ENCODE measurements around the gene NHLH1.

NHLH1 gene

DNA sequence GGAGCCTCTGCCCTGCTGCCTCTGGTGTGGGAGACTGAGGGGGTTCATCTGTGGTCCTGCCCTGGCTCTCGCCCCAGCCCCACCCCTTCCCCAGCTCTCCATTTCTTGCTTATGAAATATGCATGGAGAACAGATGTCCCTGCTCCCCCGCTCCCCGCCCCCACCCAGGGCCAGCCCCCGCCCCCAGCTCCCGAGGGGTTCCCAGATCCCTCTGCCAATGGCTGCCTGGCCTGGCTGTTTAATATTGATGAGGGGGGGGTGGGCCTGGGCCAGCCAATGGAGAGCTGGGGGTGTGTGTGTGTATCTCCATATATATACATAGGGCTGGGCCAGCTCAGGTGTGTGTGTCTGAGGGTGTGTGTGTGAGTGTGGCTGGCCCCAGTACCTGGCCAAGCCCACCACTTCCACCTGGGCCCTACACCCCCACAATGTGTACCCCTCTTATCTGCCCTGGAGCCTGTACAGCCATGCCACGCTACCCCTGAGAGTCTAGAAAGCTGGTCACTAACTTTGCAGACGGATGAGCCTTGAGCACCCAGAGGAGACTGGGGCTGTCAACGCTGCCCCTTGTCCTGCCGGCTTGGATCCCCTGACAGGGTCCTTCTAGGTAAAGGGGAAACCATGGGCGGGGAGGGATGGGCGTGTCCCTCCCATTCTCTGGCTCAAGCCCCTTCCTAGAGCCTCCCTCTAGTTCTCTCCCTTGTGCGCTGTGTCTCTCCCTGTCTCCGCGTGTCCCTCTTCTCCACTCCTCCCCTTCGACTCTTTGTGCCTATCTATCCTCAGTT, at the start of gene NHLH1:
Gene NHLH1 (plus strand): TSS at position 341 of the 785 bp plus-strand sequence. CDS start 3,661 bp downstream, outside the sequence.
- Histone ChIP-seq H3K27ac (ENCODE audit: low read depth, low read length) (no peak within 1 kb of the TSS), H3K4me3 (ENCODE audit: low read depth, low read length) (no peak within 1 kb of the TSS), H3K9me3 (ENCODE audit: control insufficient read depth, insufficient read depth, low read depth, low read length) (no peaks in the 10 kb centered on the region)

GRCh38 chr1:160322831-160323230, 44.0 kb upstream of the NHLH1 start:
- Histone ChIP-seq H3K27ac (ENCODE audit: low read depth, low read length) (no peak overlapping the region), H3K36me3 (ENCODE audit: control insufficient read depth, insufficient read depth, low read length) (peaks cover 84% of the 10 kb centered on the region), H3K9ac (ENCODE audit: low read length) (no peak overlapping the region), H3K4me3 (ENCODE audit: low read depth, low read length) (no peak overlapping the region), H3K27me3 (ENCODE audit: control insufficient read depth, insufficient read depth, low read length) (no peaks in the 10 kb centered on the region), H3K4me1 (ENCODE audit: control insufficient read depth, insufficient read depth, low read length) (no peaks in the 10 kb centered on the region), H3K9me3 (ENCODE audit: control insufficient read depth, insufficient read depth, low read depth, low read length) (no peaks in the 10 kb centered on the region)

More for the DNA sequence above, at the start of gene NHLH1:
- H3K27me3 ChIP-seq (ENCODE audit: control insufficient read depth, insufficient read depth, low read length): no peaks in the 10 kb centered on the region
- H3K4me1 ChIP-seq (ENCODE audit: control insufficient read depth, insufficient read depth, low read length): peaks cover 27% of the 10 kb centered on the region
- H3K9ac ChIP-seq (ENCODE audit: low read length): no peak within 1 kb of the TSS
- no peaks in the 10 kb centered on the region for H3K36me3 ChIP-seq (ENCODE audit: control insufficient read depth, insufficient read depth, low read length)

DNA sequence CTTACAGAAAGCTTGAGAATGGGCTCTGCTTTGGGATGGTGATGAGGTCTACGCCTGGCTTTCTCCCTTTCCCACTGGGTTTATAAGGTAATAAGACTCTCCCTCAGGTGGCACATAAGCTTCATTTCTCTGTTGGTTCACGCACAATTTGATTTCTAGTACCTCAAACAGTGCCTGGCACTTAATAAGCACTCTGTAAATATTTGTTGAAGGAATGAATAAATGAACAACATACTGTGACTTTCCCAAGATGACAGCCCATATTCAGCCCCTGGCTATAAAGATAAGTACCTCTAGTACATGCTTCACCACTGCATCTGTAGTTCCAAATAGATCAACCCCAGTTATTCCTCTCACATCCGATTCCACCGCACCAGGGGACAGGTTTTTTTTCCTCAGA, 41.6 kb upstream of the NHLH1 start:
- no peaks in the 10 kb centered on the region for H3K27me3 ChIP-seq (ENCODE audit: control insufficient read depth, insufficient read depth, low read length)
- no peak overlapping the region for H3K4me3 ChIP-seq (ENCODE audit: low read depth, low read length)
- no peak overlapping the region for H3K27ac ChIP-seq (ENCODE audit: low read depth, low read length)
- H3K9me3 ChIP-seq (ENCODE audit: control insufficient read depth, insufficient read depth, low read depth, low read length): no peaks in the 10 kb centered on the region
- H3K4me1 ChIP-seq (ENCODE audit: control insufficient read depth, insufficient read depth, low read length): no peaks in the 10 kb centered on the region
- peaks cover 90% of the 10 kb centered on the region for H3K36me3 ChIP-seq (ENCODE audit: control insufficient read depth, insufficient read depth, low read length)
- no peak overlapping the region for H3K9ac ChIP-seq (ENCODE audit: low read length)

GRCh38 chr1:160326418-160326817, 40.5 kb upstream of the NHLH1 start:
- no peaks in the 10 kb centered on the region for H3K4me1 ChIP-seq (ENCODE audit: control insufficient read depth, insufficient read depth, low read length)
- no peak overlapping the region for H3K27ac ChIP-seq (ENCODE audit: low read depth, low read length)
- no peaks in the 10 kb centered on the region for H3K27me3 ChIP-seq (ENCODE audit: control insufficient read depth, insufficient read depth, low read length)
- H3K9ac ChIP-seq (ENCODE audit: low read length): no peak overlapping the region
- no peaks in the 10 kb centered on the region for H3K9me3 ChIP-seq (ENCODE audit: control insufficient read depth, insufficient read depth, low read depth, low read length)
- H3K4me3 ChIP-seq (ENCODE audit: low read depth, low read length): no peak overlapping the region
- peaks cover 96% of the 10 kb centered on the region for H3K36me3 ChIP-seq (ENCODE audit: control insufficient read depth, insufficient read depth, low read length)

- Histone ChIP-seq H3K36me3 (ENCODE audit: control insufficient read depth, insufficient read depth, low read length) (peaks cover 95% of the 10 kb centered on the region), H3K9me3 (ENCODE audit: control insufficient read depth, insufficient read depth, low read depth, low read length) (no peaks in the 10 kb centered on the region), H3K9ac (ENCODE audit: low read length) (no peak overlapping the region), H3K27ac (ENCODE audit: low read depth, low read length) (no peak overlapping the region), H3K4me3 (ENCODE audit: low read depth, low read length) (no peak overlapping the region), H3K27me3 (ENCODE audit: control insufficient read depth, insufficient read depth, low read length) (no peaks in the 10 kb centered on the region), H3K4me1 (ENCODE audit: control insufficient read depth, insufficient read depth, low read length) (no peaks in the 10 kb centered on the region)
Observed at GRCh38 chr1:160328184-160328583, 38.7 kb upstream of the NHLH1 start.

DNA sequence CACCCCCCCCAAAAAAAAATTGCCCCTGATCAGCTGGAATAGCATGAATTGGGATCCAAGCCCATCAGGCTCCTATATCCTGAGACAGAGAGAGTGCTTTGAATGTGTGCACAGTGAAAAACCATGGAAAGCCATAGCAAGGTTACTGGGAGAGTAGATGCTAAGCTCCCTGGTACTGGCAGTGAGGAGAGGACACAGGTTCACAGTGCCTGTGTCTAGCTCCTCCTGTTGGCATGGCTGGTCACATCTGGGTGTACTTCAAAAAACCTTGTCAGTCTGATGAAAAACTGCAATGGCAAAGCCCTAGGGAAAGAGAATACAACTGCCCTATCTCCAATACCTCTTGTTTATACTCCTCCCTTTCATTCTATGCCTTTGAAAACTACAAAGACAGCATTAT, 36.8 kb upstream of the NHLH1 start:
- Histone ChIP-seq H3K4me3 (ENCODE audit: low read depth, low read length) (no peak overlapping the region), H3K4me1 (ENCODE audit: control insufficient read depth, insufficient read depth, low read length) (no peaks in the 10 kb centered on the region), H3K36me3 (ENCODE audit: control insufficient read depth, insufficient read depth, low read length) (peaks cover 98% of the 10 kb centered on the region), H3K27ac (ENCODE audit: low read depth, low read length) (no peak overlapping the region), H3K9me3 (ENCODE audit: control insufficient read depth, insufficient read depth, low read depth, low read length) (no peaks in the 10 kb centered on the region), H3K27me3 (ENCODE audit: control insufficient read depth, insufficient read depth, low read length) (no peaks in the 10 kb centered on the region), H3K9ac (ENCODE audit: low read length) (no peak overlapping the region)

DNA sequence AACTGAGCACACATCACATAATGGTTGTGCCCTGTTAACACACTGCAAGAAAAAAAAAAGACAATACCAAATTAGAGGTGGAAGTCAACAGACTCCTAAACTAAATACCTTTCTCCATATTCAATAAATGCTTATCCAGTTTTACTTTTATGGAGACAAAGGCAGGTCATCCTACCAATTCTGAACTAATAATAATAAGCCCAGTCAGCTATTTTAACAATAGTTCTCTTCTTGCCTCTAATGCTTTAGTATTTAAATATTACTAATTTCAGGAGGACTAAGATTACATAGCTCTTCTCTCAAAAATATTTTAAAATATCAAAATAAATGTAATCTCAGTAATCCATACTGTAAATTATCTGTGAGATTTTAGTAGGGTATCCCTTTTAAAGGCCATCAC, 34.4 kb upstream of the NHLH1 start:
- H3K9ac ChIP-seq (ENCODE audit: low read length): no peak overlapping the region
- H3K36me3 ChIP-seq (ENCODE audit: control insufficient read depth, insufficient read depth, low read length): peaks cover 88% of the 10 kb centered on the region
- H3K27me3 ChIP-seq (ENCODE audit: control insufficient read depth, insufficient read depth, low read length): no peaks in the 10 kb centered on the region
- H3K9me3 ChIP-seq (ENCODE audit: control insufficient read depth, insufficient read depth, low read depth, low read length): no peaks in the 10 kb centered on the region
- H3K27ac ChIP-seq (ENCODE audit: low read depth, low read length): no peak overlapping the region
- no peak overlapping the region for H3K4me3 ChIP-seq (ENCODE audit: low read depth, low read length)
- no peaks in the 10 kb centered on the region for H3K4me1 ChIP-seq (ENCODE audit: control insufficient read depth, insufficient read depth, low read length)

- Histone ChIP-seq H3K9ac (ENCODE audit: low read length) (no peak overlapping the region), H3K27me3 (ENCODE audit: control insufficient read depth, insufficient read depth, low read length) (no peaks in the 10 kb centered on the region), H3K4me1 (ENCODE audit: control insufficient read depth, insufficient read depth, low read length) (no peaks in the 10 kb centered on the region), H3K36me3 (ENCODE audit: control insufficient read depth, insufficient read depth, low read length) (peaks cover 60% of the 10 kb centered on the region), H3K27ac (ENCODE audit: low read depth, low read length) (no peak overlapping the region), H3K9me3 (ENCODE audit: control insufficient read depth, insufficient read depth, low read depth, low read length) (no peaks in the 10 kb centered on the region), H3K4me3 (ENCODE audit: low read depth, low read length) (no peak overlapping the region)
Observed at GRCh38 chr1:160338580-160338979, 28.3 kb upstream of the NHLH1 start.

- H3K4me3 ChIP-seq (ENCODE audit: low read depth, low read length): no peak overlapping the region
- no peaks in the 10 kb centered on the region for H3K9me3 ChIP-seq (ENCODE audit: control insufficient read depth, insufficient read depth, low read depth, low read length)
- peaks cover 3% of the 10 kb centered on the region; the same call in 1 of the 2 replicates for H3K4me1 ChIP-seq (ENCODE audit: control insufficient read depth, insufficient read depth, low read length)
- no peaks in the 10 kb centered on the region for H3K27me3 ChIP-seq (ENCODE audit: control insufficient read depth, insufficient read depth, low read length)
- no peak overlapping the region for H3K9ac ChIP-seq (ENCODE audit: low read length)
- no peak overlapping the region for H3K27ac ChIP-seq (ENCODE audit: low read depth, low read length)
- H3K36me3 ChIP-seq (ENCODE audit: control insufficient read depth, insufficient read depth, low read length): peaks cover 51% of the 10 kb centered on the region
Observed at GRCh38 chr1:160340146-160340545, 26.7 kb upstream of the NHLH1 start.

- Histone ChIP-seq H3K36me3 (ENCODE audit: control insufficient read depth, insufficient read depth, low read length) (peaks cover 54% of the 10 kb centered on the region), H3K4me1 (ENCODE audit: control insufficient read depth, insufficient read depth, low read length) (peaks cover 3% of the 10 kb centered on the region; the same call in 1 of the 2 replicates), H3K4me3 (ENCODE audit: low read depth, low read length) (peak overlapping the region; percentile 12; the same call in 1 of the 2 replicates), H3K9ac (ENCODE audit: low read length) (peak overlapping the region; percentile 15), H3K27ac (ENCODE audit: low read depth, low read length) (no peak overlapping the region), H3K9me3 (ENCODE audit: control insufficient read depth, insufficient read depth, low read depth, low read length) (no peaks in the 10 kb centered on the region), H3K27me3 (ENCODE audit: control insufficient read depth, insufficient read depth, low read length) (no peaks in the 10 kb centered on the region)
Observed at GRCh38 chr1:160340866-160341265, 26.0 kb upstream of the NHLH1 start.

DNA sequence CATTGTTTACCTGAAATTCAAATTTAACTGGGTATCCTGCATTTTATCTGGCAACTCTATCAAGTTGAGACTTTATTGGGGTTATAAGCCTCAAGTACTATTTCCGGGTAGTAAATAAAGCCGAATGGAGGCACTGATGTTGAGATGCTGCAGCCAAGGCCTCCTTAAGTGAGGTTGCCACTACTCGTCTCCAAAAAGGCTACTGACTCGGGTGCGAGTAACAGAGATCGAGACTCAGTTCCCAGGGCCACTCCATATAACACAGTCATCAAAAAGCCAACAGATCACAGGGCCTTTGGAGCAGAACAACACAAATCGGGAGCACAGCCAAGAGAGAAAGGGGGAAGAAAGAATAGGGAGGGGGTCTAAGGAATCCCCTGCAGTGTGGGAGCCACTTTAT, 24.3 kb upstream of the NHLH1 start:
- Histone ChIP-seq H3K27me3 (ENCODE audit: control insufficient read depth, insufficient read depth, low read length) (no peaks in the 10 kb centered on the region), H3K9me3 (ENCODE audit: control insufficient read depth, insufficient read depth, low read depth, low read length) (no peaks in the 10 kb centered on the region), H3K9ac (ENCODE audit: low read length) (peak overlapping the region; percentile 91), H3K27ac (ENCODE audit: low read depth, low read length) (peak overlapping the region; percentile 78; the same call in 1 of the 2 replicates), H3K4me1 (ENCODE audit: control insufficient read depth, insufficient read depth, low read length) (peaks cover 3% of the 10 kb centered on the region; the same call in 1 of the 2 replicates), H3K4me3 (ENCODE audit: low read depth, low read length) (peak overlapping the region; percentile 93), H3K36me3 (ENCODE audit: control insufficient read depth, insufficient read depth, low read length) (peaks cover 55% of the 10 kb centered on the region)
